Measurements from ENCODE around the gene ELAC1.

DNA sequence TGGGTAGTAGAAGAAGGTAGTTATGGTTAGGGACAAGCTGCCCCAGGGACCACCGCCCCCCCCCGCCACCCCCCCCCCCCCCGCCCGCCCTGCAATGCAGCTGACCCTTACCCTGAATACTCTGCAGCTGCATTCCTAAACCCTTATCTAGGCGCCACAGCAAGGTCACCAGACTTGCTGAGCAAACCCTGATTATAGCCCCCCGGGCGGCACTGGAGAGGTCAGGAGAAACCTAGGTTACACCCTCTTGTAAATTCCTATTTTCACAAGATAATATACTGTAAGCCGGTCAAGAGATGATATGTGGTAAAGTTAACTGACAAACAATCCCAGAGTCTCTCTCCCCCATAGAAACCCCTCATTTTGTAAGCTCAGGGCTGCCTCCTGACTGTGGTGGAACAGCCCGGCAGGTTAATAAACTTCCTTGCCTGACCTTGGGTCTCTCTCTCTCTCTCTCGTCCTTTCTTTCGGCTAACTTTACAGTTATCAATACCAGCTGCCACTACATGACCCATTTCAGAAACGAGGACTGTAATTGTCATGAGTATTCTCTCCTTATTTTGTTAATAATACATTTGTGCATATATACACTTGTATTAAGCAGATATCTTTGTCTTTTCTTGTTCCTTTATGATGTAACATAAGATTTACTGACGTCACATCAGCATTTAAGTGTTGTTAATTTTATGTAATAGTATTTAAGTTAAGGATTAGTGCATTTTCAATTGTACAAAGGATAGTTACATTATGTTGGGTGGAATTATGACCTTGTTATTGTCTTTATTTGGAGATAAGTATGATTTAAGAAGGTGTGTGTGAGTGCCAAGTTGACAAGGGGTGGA lies 39.3 kb downstream of the ELAC1 start:
- TF ChIP-seq, protein P1, sequence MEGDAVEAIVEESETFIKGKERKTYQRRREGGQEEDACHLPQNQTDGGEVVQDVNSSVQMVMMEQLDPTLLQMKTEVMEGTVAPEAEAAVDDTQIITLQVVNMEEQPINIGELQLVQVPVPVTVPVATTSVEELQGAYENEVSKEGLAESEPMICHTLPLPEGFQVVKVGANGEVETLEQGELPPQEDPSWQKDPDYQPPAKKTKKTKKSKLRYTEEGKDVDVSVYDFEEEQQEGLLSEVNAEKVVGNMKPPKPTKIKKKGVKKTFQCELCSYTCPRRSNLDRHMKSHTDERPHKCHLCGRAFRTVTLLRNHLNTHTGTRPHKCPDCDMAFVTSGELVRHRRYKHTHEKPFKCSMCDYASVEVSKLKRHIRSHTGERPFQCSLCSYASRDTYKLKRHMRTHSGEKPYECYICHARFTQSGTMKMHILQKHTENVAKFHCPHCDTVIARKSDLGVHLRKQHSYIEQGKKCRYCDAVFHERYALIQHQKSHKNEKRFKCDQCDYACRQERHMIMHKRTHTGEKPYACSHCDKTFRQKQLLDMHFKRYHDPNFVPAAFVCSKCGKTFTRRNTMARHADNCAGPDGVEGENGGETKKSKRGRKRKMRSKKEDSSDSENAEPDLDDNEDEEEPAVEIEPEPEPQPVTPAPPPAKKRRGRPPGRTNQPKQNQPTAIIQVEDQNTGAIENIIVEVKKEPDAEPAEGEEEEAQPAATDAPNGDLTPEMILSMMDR (conservative IDR thresholded peaks at IDR 0.05 in 1 of 2, IDR thresholded peaks at IDR 0.05 in 1 of 2; ENCODE audit: low read depth in 1 of 2, low read length in 2 of 2), result no peak
- TF ChIP-seq EZH2 (IDR thresholded peaks at IDR 0.05; ENCODE audit: low read length, missing control alignments), result no peak

Data from fibroblast of lung (primary cell).